Tibial artery (tissue), 4 donors: Measurements from ENCODE around the gene CNTNAP2.

Experiments used
- DNase-seq, 2 donors: peaks; one replicate each; pipeline ENCODE4 v3.0.0-alpha.2; 2019
- H3K27ac ChIP-seq, 2 donors: fragments of 200-600 bp; sonication (generic) in 1 of 2; 1 replicate in 1 of 2; 2 replicates in 1 of 2; pipeline ENCODE4 v1.5.1; 2018 to 2019; ENCODE audit warnings: mild to moderate bottlenecking in 1 of 2
- H3K27me3 ChIP-seq, 2 donors: fragments of 200-600 bp; sonication (generic) in 1 of 2; one replicate each; pipeline versions ENCODE4 v1.5.1 to v1.6.0; 2016 to 2019
- H3K36me3 ChIP-seq, 3 donors: fragments of 200-600 bp; sonication (generic) in 2 of 3; one replicate each; pipeline ENCODE4 v1.5.1; 2016 to 2019; ENCODE audit warnings: mild to moderate bottlenecking in 2 of 3
- H3K4me1 ChIP-seq, 4 donors: fragments of 200-600 bp; sonication (generic) in 2 of 4; 1 replicate in 3 of 4; 2 replicates in 1 of 4; pipeline ENCODE4 v1.5.1; 2016 to 2019
- H3K4me3 ChIP-seq, 2 donors: fragments of 200-600 bp; sonication (generic) in 1 of 2; 1 replicate in 1 of 2; 2 replicates in 1 of 2; pipeline ENCODE4 v1.5.1; 2018 to 2019; ENCODE audit warnings: mild to moderate bottlenecking in 2 of 2
- H3K9me3 ChIP-seq, 3 donors: fragments of 200-600 bp; sonication (generic) in 1 of 3; one replicate each; pipeline ENCODE4 v1.5.1; 2016 to 2019
- intact Hi-C: fragments of 100-400 bp; cut with DNase I; formaldehyde crosslinking; loops from one replicate; pipeline ENCODE4 v1.15.0; 2023; ENCODE audit warnings: low total_unique reads
- TF ChIP-seq, protein P1 (sequence below), 2 experiments: fragments of 200-600 bp in 1 of 2; fragments of 450-650 bp in 1 of 2; IDR thresholded peaks; one replicate each; pipeline ENCODE4 v1.5.1; 2017 to 2019; ENCODE audit warnings: antibody characterized with exemption in 2 of 2, mild to moderate bottlenecking in 1 of 2, moderate library complexity in 1 of 2

CNTNAP2 gene

DNA sequence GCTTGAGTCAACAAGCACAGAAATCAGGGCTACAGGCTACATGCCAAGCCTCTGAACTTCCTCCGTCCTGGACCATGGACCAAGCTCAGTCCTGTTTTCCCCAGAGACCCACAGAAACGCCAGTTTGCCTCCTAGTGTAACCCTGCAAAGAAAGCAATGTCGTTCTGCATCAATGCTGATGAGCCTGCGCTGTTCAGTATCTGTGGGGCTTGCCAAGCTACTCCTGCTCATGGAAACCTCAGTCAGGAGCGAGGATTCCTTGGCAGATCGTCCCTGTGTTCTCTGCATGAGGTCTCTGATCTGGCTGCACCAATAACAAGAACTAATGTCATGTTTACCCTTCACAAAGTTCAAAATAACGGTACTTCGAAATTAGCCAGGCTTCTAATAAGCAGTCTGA, 1978.5 kb downstream of the CNTNAP2 start:
- DNase-seq: no peak
- no peaks in the 10 kb centered on the region for H3K4me1 ChIP-seq
- intact Hi-C loops: no loop called here
- H3K9me3 ChIP-seq: no peaks in the 10 kb centered on the region
- H3K27me3 ChIP-seq: peaks cover 0 to 4% of the 10 kb centered on the region in 2 donors
- H3K36me3 ChIP-seq: no peaks in the 10 kb centered on the region
- TF ChIP-seq, protein P1, sequence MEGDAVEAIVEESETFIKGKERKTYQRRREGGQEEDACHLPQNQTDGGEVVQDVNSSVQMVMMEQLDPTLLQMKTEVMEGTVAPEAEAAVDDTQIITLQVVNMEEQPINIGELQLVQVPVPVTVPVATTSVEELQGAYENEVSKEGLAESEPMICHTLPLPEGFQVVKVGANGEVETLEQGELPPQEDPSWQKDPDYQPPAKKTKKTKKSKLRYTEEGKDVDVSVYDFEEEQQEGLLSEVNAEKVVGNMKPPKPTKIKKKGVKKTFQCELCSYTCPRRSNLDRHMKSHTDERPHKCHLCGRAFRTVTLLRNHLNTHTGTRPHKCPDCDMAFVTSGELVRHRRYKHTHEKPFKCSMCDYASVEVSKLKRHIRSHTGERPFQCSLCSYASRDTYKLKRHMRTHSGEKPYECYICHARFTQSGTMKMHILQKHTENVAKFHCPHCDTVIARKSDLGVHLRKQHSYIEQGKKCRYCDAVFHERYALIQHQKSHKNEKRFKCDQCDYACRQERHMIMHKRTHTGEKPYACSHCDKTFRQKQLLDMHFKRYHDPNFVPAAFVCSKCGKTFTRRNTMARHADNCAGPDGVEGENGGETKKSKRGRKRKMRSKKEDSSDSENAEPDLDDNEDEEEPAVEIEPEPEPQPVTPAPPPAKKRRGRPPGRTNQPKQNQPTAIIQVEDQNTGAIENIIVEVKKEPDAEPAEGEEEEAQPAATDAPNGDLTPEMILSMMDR (IDR thresholded peaks at IDR 0.05): no peak
- no peak overlapping the region for H3K4me3 ChIP-seq
- H3K27ac ChIP-seq: no peak overlapping the region

DNA sequence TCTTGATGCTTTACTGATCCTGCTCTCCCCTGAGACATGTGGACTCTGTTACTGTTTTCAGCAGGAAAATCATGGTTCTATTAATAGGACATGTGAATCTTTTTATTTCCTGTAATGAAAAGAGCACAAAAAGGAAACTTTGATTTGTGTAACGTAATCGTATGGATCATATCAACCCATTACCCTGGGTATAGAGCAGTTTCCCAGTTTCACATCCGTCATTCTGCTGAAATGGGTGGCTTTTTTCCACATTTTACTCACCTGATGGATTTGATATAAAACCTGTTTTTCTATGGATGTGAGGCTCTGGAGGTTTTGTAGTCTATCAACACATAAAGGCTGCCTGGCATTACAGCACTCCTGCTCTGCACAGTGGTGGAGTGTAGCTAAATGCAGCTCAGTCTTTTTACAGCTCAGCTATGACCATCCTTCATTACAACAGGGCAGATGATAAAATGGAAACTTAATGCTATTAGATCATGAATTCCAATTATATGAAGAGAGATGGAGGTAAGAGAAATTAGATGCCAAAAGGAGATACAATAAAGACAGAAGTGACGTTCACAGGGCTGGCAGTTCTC, 1987.6 kb downstream of the CNTNAP2 start:
- no peaks in the 10 kb centered on the region for H3K9me3 ChIP-seq
- intact Hi-C loops: no loop called here
- H3K4me3 ChIP-seq: no peak overlapping the region
- H3K27me3 ChIP-seq: no peaks in the 10 kb centered on the region
- H3K36me3 ChIP-seq: no peaks in the 10 kb centered on the region
- H3K4me1 ChIP-seq: no peaks in the 10 kb centered on the region
- TF ChIP-seq, protein P1 (IDR thresholded peaks at IDR 0.05): no peak
- no peak overlapping the region for H3K27ac ChIP-seq
- DNase-seq: no peak

DNA sequence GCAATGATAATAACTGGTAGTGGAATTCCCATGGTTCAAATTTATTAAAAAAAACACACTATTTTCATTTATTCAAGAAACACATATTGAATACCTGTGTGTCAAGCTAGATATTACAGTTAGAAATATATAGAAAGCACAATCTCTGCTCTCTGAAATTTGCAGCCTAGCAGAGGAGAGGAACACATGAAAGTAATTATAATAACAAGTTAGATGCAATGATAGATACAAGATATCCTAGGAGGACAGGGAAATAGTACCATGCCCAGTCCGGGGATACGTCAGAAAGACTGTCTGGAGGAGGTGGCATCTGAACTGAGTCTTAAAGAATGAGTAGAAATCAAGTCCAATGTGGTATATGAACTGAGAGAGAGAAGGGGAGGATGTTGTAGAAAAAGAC, 1988.3 kb downstream of the CNTNAP2 start:
- intact Hi-C loops: no loop called here
- Histone ChIP-seq H3K27me3 (no peaks in the 10 kb centered on the region), H3K4me1 (no peaks in the 10 kb centered on the region), H3K9me3 (no peaks in the 10 kb centered on the region), H3K36me3 (no peaks in the 10 kb centered on the region), H3K4me3 (no peak overlapping the region), H3K27ac (no peak overlapping the region)
- TF ChIP-seq, protein P1 (IDR thresholded peaks at IDR 0.05): no peak
- DNase-seq: no peak

DNA sequence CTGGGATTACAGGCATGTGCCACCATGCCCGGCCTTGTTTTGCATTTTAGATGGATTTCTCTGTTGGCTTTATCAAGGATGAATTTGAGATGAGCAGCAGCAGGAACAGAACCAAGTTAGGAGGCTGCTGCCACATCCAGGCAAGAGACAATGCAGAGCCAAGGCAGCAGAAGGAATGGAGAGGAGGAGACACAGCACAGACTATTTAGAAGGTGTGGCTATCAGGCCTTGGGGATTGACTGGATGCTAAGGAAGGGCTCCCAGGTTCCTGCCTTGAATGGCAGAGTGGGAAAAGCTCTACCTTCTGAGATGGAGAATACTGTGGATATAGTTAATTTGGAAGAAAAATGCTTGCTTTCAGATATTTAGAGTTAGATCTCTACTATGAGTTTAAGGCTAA, 1989.3 kb downstream of the CNTNAP2 start:
- Histone ChIP-seq H3K27me3 (no peaks in the 10 kb centered on the region), H3K4me1 (no peaks in the 10 kb centered on the region)
- intact Hi-C loops: no loop called here

DNA sequence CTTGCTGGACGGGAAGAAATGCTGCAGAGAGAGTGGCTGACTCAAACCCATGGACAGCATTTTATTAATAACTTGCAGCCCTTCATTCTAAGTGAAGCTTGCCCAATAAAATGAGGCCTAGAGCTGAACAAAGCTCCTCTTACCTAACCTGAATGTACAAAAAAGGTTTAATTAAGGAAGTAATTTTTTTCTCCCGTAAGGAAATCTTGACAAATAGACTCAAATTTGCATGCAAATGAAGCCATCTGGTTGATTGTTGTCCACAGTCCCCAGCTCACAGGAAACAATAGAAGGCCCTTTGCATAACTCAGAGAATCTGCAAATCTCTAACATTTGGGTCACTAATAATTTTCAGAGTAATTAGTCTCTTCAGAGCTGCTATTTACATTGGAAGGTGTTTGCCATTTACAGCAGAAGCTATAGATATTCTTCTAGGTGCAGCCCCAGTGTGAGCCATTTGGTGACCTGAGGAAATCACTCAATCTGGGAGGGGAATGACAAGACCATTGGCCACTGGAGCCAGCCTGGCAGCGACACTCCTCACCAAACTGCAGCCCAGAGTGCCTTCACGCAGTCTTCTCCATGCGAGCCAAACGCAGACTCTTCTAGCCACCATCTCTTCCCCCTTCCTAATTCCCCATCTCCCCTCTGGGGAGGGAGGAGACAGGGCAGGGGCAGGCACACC, 1991.0 kb downstream of the CNTNAP2 start:
- intact Hi-C loops: no loop called here
- no peak overlapping the region for H3K27ac ChIP-seq

More for the DNA sequence above, 1989.3 kb downstream of the CNTNAP2 start:
- DNase-seq: no peak
- Histone ChIP-seq H3K4me3 (no peak overlapping the region), H3K36me3 (no peaks in the 10 kb centered on the region), H3K9me3 (no peaks in the 10 kb centered on the region), H3K27ac (no peak overlapping the region)
- TF ChIP-seq, protein P1 (IDR thresholded peaks at IDR 0.05): no peak

More for the DNA sequence above, 1991.0 kb downstream of the CNTNAP2 start:
- Histone ChIP-seq H3K9me3 (no peaks in the 10 kb centered on the region), H3K27me3 (no peaks in the 10 kb centered on the region), H3K4me3 (no peak overlapping the region), H3K36me3 (no peaks in the 10 kb centered on the region), H3K4me1 (no peaks in the 10 kb centered on the region)
- TF ChIP-seq, protein P1 (IDR thresholded peaks at IDR 0.05): no peak
- DNase-seq: no peak
